H1 (cell line): ENCODE results near the gene RPLP2.

ENCODE experiments used
- CTCF ChIP-seq, 3 experiments: IDR thresholded peaks; 1 replicate in 2 of 3; 2 replicates in 1 of 3; pipeline versions ENCODE4 v1.5.1 to v1.6.1; 2011; ENCODE audit warnings: low read length in 3 of 3, mild to moderate bottlenecking in 3 of 3, inconsistent platforms in 2 of 3, low read depth in 1 of 3, moderate library complexity in 1 of 3; ENCODE audit not compliant: insufficient read depth in 1 of 3; ENCODE audit errors: control extremely low read depth in 1 of 3
- POLR2AphosphoS5 ChIP-seq: IDR thresholded peaks from 2 replicates; pipeline ENCODE4 v1.6.1; 2011; ENCODE audit warnings: low read depth, low read length
- USF2 ChIP-seq: IDR thresholded peaks from 2 replicates; pipeline ENCODE4 v1.6.1; 2011; ENCODE audit warnings: low read length, improper control_type of control experiment

GRCh38 chr11:789943-790342, 19.8 kb upstream of the RPLP2 start, which contains the start of gene CEND1:
- TF ChIP-seq CTCF (IDR thresholded peaks at IDR 0.05; ENCODE audit: control extremely low read depth in 1 of 3, insufficient read depth in 1 of 3, low read depth in 1 of 3, low read length in 3 of 3) (no peak), POLR2AphosphoS5 (no peak), USF2 (no peak)
